Measurements from ENCODE around the gene TSGA10IP.

DNA sequence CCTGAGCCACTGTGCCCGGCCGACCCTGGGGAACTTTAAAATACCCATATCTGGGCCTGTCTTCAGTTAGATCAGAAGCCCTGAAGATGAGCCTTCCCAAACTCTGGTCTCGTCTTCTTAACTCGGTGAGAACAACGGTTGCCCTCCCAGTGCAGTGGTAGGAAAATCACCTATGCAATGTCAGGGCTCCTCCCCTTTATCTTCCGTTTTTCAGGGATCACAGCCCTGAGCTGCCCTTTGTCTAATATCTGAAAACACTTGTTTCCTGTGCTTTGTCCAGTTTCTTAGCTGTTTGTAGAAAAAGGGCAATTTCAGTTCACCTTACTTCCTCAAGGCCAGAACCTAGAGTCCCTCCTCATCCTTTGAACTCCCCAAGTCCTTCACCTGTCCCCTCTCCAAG is 16.6 kb upstream of the TSGA10IP start:
- TF ChIP-seq, protein P1, sequence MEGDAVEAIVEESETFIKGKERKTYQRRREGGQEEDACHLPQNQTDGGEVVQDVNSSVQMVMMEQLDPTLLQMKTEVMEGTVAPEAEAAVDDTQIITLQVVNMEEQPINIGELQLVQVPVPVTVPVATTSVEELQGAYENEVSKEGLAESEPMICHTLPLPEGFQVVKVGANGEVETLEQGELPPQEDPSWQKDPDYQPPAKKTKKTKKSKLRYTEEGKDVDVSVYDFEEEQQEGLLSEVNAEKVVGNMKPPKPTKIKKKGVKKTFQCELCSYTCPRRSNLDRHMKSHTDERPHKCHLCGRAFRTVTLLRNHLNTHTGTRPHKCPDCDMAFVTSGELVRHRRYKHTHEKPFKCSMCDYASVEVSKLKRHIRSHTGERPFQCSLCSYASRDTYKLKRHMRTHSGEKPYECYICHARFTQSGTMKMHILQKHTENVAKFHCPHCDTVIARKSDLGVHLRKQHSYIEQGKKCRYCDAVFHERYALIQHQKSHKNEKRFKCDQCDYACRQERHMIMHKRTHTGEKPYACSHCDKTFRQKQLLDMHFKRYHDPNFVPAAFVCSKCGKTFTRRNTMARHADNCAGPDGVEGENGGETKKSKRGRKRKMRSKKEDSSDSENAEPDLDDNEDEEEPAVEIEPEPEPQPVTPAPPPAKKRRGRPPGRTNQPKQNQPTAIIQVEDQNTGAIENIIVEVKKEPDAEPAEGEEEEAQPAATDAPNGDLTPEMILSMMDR (IDR thresholded peaks at IDR 0.05; ENCODE audit: insufficient read depth, low read depth, low read length): no peak
- TF ChIP-seq EZH2 (IDR thresholded peaks at IDR 0.05; ENCODE audit: insufficient read depth, low read length): no peak

Measured in astrocyte (in vitro differentiated cells and primary cell).